Measurements from ENCODE around the gene TMC2. TPM values are rescaled to one million over a fixed set of nuclear protein-coding genes. Genes with fewer than 3 reads are reported as not detected.

TMC2 gene
- total and polyA plus RNA-seq, 4 donors = 0.06 to 0.31 (median 0.15) TPM; not detected in 1

- H3K36me3 ChIP-seq (ENCODE audit: control insufficient read depth in 4 of 4, insufficient read depth in 4 of 4, low read length in 4 of 4) = peaks cover 5 to 24% (median 19%) of the 10 kb centered on the region in 4 donors
- no peak for TF ChIP-seq CTCF (IDR thresholded peaks at IDR 0.05; ENCODE audit: control extremely low read depth, extremely low read depth)
- peak within 1 kb of the TSS; percentile 63 to 82 for H3K9ac ChIP-seq (ENCODE audit: insufficient read depth in 1 of 2, low read length in 2 of 2)
- peaks cover 3 to 12% (median 4%) of the 10 kb centered on the region in 5 donors for H3K4me1 ChIP-seq (ENCODE audit: control insufficient read depth in 5 of 5, insufficient read depth in 5 of 5, low read length in 5 of 5)
- H3K4me3 ChIP-seq = peak within 1 kb of the TSS; percentile 98
- peaks cover 0 to 1% (median 0%) of the 10 kb centered on the region in 4 donors for H3K9me3 ChIP-seq (ENCODE audit: control insufficient read depth in 4 of 4, insufficient read depth in 3 of 4, low read length in 3 of 4)
- ATAC-seq (ENCODE audit: insufficient read depth, low FRiP score) = peak; percentile 93
- 6% methylated on average over 48 to 49 of the region's 49 CpGs for WGBS, 2 donors
- H3K27ac ChIP-seq (ENCODE audit: low read depth in 1 of 2, low read length in 1 of 2) = peak within 1 kb of the TSS; percentile 78 to 94
- peak; percentile 94 to 96 (median 95) for DNase-seq
- H3K27me3 ChIP-seq (ENCODE audit: control insufficient read depth in 3 of 3, insufficient read depth in 3 of 3, low read length in 2 of 3) = no peaks in the 10 kb centered on the region
Observed at GRCh38 chr20:2663887-2664719, 127.7 kb downstream of the TMC2 start, which contains the start of gene IDH3B. TSS of gene IDH3B (minus strand) at chr20:2664216. CDS start at chr20:2664188, 28 bp downstream.

GRCh38 chr20:2671977-2672376 is 135.6 kb downstream of the TMC2 start:
- DNase-seq = no peak

GRCh38 chr20:2672446-2672845 is 136.1 kb downstream of the TMC2 start:
- Histone ChIP-seq H3K27me3 (ENCODE audit: control insufficient read depth in 3 of 3, insufficient read depth in 3 of 3, low read length in 2 of 3) (peaks cover 0 to 6% (median 0%) of the 10 kb centered on the region in 3 donors), H3K27ac (ENCODE audit: low read depth in 1 of 2, low read length in 1 of 2) (no peak overlapping the region), H3K9me3 (ENCODE audit: control insufficient read depth in 4 of 4, insufficient read depth in 3 of 4, low read length in 3 of 4) (no peaks in the 10 kb centered on the region), H3K4me3 (no peak overlapping the region), H3K4me1 (ENCODE audit: control insufficient read depth in 5 of 5, insufficient read depth in 5 of 5, low read length in 5 of 5) (no peaks in the 10 kb centered on the region), H3K36me3 (ENCODE audit: control insufficient read depth in 4 of 4, insufficient read depth in 4 of 4, low read length in 4 of 4) (no peaks in the 10 kb centered on the region), H3K9ac (ENCODE audit: insufficient read depth in 1 of 2, low read length in 2 of 2) (peak overlapping the region; percentile 5 to 13)
- DNase-seq (no peak), ATAC-seq (ENCODE audit: insufficient read depth, low FRiP score) (no peak)
- no peak for TF ChIP-seq CTCF (IDR thresholded peaks at IDR 0.05; ENCODE audit: control extremely low read depth, extremely low read depth)
- 64 to 77% methylated on average over 3 of the region's 3 CpGs for WGBS, 2 donors

More at GRCh38 chr20:2671977-2672376, 135.6 kb downstream of the TMC2 start:
- Histone ChIP-seq H3K4me1 (ENCODE audit: control insufficient read depth in 5 of 5, insufficient read depth in 5 of 5, low read length in 5 of 5) (no peaks in the 10 kb centered on the region), H3K4me3 (no peak overlapping the region), H3K36me3 (ENCODE audit: control insufficient read depth in 4 of 4, insufficient read depth in 4 of 4, low read length in 4 of 4) (no peaks in the 10 kb centered on the region), H3K27ac (ENCODE audit: low read depth in 1 of 2, low read length in 1 of 2) (no peak overlapping the region), H3K9ac (ENCODE audit: insufficient read depth in 1 of 2, low read length in 2 of 2) (peak overlapping the region; percentile 5 to 13), H3K27me3 (ENCODE audit: control insufficient read depth in 3 of 3, insufficient read depth in 3 of 3, low read length in 2 of 3) (peaks cover 0 to 6% (median 0%) of the 10 kb centered on the region in 3 donors), H3K9me3 (ENCODE audit: control insufficient read depth in 4 of 4, insufficient read depth in 3 of 4, low read length in 3 of 4) (no peaks in the 10 kb centered on the region)
- no peak for ATAC-seq (ENCODE audit: insufficient read depth, low FRiP score)
- 30 to 31% methylated on average over 4 of the region's 4 CpGs for WGBS, 2 donors
- TF ChIP-seq CTCF (IDR thresholded peaks at IDR 0.05; ENCODE audit: control extremely low read depth, extremely low read depth) = no peak
